GM21423 (cell line): ENCODE data around the gene KRT17.
"Not testable (repeated sequence)": the region's sequence is repeated elsewhere in the genome, so short reads cannot be mapped to it uniquely, and the experiment has no call there.

Experiments used
- ATAC-seq: cut with Tn5 transposase; IDR thresholded peaks from one replicate; pipeline ENCODE4 v1.9.1; 2021; ENCODE audit warnings: mild to moderate bottlenecking, moderate library complexity; ENCODE audit not compliant: unreplicated experiment

The KRT17 gene

DNA sequence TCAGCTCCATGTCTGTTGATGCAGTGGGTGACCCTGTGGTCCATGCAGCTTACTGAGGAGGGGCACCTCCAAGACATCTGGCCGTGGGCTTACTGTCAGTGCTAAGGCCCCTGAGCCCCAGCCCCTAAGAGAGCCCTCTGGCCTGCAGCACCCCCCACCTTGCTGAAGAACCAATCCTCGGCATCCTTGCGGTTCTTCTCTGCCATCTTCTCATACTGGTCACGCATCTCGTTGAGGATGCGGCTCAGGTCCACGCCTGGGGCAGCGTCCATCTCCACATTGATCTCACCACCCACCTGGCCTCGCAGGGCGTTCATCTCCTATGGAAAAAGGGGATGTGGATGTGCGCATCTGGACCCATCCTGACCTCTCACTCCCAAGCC lies 2.9 kb downstream of the KRT17 start:
- ATAC-seq: not testable (repeated sequence)

DNA sequence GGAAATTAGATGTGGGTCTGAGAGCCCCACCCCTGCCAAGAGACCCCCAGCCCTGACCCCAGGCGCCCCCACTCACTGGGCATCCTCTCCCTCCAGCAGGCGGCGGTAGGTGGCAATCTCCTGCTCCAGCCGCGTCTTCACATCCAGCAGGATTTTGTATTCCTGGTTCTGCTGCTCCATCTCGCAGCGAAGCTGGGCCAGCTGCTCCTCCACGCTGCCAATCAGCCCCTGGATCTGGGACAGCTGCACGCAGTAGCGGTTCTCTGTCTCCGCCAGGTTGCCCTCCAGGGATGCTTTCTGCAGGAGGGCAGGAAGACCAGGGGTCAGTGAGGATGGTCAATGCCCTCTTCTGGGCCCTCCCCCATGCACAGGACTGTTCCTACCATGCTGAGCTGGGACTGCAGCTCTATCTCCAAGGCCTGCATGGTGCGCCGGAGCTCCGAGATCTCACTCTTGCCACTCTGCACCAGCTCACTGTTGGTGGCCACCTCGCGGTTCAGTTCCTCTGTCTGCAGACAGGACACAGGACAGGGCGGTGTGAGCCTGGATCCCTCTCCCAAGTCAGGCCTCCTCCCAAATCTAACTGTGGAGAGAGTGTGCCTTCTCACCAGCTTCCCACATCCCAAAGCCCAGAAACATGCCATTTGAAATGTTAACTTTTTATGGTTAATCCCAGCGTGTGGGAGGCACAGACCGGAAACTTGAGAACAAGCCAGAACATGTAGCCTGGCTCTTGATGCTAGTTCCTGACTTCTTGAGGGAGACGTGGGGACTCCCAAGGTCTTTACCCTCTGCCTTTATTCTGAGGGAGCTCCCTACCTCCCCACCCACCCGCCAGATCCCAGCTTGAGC lies 3.6 kb downstream of the KRT17 start:
- ATAC-seq: no peak

DNA sequence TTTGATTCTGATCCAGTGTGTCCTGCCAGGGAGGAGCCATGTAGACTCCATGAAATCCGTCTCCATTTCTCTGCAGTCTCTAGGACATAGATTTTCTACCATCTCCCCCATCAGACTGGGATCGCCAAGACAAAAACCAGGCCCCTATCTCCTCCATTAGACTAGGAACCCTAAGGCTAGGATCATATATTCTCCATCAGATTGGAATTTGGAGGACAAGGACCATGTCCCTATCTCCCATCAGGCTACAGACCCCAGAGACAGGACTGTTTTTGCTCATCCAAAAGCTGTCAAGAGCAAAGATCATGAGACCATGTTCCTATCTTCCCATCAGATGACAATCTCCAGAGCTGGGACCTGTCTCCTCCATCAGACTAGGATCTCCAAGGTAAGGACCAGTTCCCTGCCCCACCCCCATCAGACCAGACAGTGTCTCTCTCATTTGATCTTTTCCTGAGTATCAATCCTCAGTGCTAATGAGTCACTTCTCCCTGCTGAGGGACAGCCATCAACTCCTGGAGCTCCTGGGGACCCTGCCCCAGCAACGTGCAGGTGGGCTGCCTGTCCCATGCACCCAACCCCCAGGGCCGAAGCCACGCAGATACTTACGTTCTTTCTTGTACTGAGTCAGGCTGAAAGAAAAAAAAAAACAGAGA lies 4.3 kb downstream of the KRT17 start:
- ATAC-seq: not testable (repeated sequence)

DNA sequence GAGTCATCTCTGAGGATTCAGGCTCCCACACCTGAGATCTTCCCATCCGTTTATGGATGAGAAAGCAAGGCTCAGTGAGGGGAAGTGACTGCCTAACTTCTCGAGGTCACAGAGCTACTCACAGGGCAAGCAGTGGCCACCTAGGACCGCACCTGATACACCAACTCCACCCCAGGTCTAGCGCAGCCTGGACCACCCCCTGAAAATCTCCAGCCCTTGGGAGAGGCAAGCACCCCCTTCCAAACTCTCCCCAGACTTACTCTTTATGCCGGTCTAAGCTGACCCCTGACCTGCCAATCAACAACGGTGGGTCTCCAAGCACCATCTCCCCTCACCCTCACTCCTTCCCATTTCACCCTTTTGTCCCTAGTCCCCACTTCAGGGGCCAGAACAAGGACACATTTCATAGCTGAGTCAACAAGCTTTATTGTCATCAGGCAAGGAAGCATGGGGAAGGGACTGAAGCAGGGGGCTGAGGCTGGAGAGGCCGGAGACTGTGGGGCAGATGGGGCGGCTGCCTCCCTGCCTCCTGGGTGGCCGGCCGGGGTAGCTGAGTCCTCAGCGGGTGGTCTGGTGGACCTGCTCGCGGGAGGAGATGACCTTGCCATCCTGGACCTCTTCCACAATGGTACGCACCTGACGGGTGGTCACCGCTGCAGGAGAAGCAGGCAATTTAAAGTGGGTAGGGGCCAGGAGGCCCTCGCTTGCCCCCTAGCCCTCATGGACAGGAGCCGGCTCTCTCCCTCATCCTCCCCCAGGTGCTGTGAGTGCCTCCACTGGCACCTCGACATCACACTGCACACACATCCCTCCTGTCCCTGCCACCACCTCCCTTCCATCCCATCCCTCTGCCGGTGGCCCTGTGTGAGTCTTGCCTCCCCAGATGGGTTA lies 5.1 kb downstream of the KRT17 start:
- ATAC-seq: no peak

DNA sequence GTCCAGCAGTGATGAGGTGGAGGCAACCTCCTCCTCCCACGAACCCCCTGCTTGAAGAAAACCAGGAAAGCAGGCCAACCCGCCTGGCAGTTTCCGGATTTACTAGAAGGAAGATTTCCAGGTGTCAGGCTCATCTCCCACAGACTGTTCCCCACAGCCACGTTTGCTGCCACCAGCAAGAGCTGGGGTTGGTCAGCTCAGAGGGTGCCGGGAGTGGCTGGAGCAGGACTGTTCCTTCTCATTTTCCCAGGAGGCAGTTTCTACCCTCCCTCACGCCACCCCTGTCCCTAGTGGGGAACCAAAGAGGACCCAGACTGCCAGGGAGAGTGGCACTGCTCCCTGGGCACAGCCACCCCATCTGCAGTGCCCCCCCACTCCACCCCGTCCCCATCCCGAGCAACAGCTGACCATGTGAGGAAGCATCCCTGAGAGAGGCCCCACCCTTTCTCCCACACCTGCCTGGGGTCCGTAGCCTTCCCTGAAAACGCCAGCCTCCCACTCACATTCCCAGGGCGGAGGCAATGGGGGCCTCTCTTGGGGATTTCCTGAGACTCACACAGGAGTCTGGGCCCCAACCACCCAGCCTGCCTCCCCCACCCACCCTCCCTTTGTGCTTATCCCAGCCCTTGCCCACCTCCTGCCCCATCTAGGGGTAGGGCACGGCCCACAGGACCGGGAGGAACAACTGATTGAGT lies 5.9 kb downstream of the KRT17 start:
- no peak for ATAC-seq

- no peak for ATAC-seq
These were observed 6.7 kb downstream of the KRT17 start for GRCh38 chr17:41617698-41618097.

DNA sequence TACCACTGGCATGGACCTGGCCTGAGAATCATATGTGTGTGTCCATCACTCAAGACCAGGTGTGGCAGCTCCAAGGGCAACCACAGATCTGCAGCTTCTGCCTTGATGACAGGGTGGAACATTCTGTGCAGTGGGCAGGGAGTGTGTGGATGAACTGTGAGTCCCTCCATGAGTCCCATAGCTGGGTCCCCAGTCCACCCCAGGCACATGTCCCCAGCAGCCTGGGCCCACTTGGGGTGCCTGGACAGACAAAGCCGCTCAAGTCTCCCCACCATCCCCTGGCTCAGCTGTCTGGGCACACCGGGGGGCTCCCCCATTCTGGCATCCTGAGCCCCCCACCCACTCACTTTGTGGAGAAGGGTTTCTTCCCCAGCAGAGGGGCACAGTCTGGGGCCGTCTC lies 7.2 kb downstream of the KRT17 start:
- no peak for ATAC-seq

GRCh38 chr17:41616486-41616885 lies 7.9 kb downstream of the KRT17 start:
- ATAC-seq: not testable (repeated sequence)

DNA sequence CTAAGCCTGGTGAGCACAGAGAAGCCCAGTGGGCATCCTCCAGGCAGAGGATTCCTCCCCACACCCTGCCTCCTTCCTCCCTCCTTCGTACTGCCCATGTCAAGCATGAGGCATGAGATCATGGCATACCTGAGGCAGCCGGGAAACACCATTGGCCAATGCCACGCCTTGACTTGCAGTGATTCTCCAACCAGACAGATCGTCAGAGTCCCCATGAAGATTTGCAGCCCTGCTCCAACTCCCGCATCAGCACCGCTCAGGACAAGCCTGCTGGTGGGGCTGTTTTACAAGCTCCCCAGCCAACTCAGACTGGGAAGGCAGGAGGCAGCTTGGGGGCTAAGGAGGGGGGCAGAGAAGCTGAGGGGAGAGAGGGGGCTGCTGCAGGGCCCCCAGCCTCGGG lies 8.9 kb downstream of the KRT17 start:
- no peak for ATAC-seq

- ATAC-seq: not testable (repeated sequence)
These were observed 9.6 kb downstream of the KRT17 start for GRCh38 chr17:41614767-41615166.

- ATAC-seq: no peak
These were observed 10.3 kb downstream of the KRT17 start for GRCh38 chr17:41614098-41614497.

GRCh38 chr17:41613277-41614082 lies 10.9 kb downstream of the KRT17 start:
- no peak for ATAC-seq

GRCh38 chr17:41612376-41613160 lies 11.8 kb downstream of the KRT17 start, which contains the start of gene KRT16:
Gene KRT16, minus strand, starts transcription at chr17:41612767. Its CDS starts 79 bp downstream, at chr17:41612688.
- not testable (repeated sequence) for ATAC-seq

DNA sequence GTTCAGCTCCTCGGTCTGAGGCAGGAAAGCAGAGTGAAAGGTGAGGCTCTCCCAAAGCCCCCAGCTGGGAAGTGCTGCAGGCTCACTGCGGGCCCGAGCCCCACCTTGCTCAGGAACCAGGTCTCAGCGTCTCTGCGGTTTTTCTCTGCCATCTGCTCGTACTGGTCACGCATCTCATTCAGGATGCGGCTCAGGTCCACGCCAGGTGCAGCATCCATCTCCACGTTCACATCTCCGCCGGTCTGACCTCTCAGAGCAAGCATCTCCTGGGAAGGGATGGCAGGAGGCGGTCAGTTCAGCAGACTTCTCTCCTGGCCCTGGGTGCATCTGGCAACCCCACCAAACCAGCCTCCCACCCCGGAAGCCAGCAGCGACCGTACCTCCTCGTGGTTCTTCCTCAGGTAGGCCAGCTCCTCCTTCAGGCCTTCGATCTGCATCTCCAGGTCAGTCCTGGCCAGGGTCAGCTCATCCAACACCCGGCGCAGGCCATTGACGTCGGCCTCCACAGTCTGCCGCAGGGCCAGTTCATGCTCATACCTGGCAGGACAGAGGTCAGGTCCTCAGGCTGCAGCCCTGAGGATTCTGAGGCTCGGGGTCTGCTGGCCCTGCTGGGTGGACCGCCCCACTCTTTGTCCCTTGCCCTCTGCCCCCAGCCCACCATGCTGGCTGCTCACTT lies 13.3 kb downstream of the KRT17 start:
- ATAC-seq: no peak

GRCh38 chr17:41610061-41610517 lies 14.3 kb downstream of the KRT17 start:
- ATAC-seq: not testable (repeated sequence)

DNA sequence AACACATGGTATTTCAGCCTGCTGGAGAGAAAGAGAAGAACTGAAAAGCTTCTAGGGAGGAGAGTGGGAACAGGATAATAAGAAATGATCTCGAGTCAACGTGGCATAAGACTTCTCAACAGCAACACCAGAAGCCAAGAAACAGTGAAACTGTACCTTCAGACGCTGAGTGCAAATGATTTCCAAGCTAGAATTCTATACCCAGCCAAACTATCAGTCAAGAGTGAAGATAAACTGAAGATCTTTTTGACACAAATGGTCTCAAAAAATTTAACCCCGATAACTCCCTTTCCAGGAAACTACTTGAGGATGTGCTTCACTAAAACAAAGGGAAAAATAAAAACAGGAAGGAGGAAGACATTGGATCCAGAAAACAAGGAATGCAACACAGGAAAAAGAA lies 17.4 kb downstream of the KRT17 start:
- ATAC-seq: not testable (repeated sequence)

- no peak for ATAC-seq
These were observed 21.9 kb downstream of the KRT17 start for GRCh38 chr17:41602524-41602923.

- ATAC-seq: no peak
These were observed 24.1 kb downstream of the KRT17 start for GRCh38 chr17:41600318-41600717.
